Colonic mucosa (tissue), 4 donors: Measurements from ENCODE around the gene EVL. TPM values are rescaled to one million over a fixed set of nuclear protein-coding genes. Genes with fewer than 3 reads are reported as not detected.
A peak's percentile ranks its signal among the peaks of the same experiment; 100 is the strongest.

ENCODE experiments used
- DNase-seq: peaks from one replicate; pipeline ENCODE4 v3.0.0-alpha.2; 2020
- H3K27ac ChIP-seq: fragments of 200-600 bp; one replicate; pipeline ENCODE4 v1.8.0; 2021
- H3K27me3 ChIP-seq: fragments of 200-600 bp; one replicate; pipeline ENCODE4 v1.8.0; 2021
- H3K36me3 ChIP-seq: fragments of 200-600 bp; one replicate; pipeline ENCODE4 v1.8.0; 2021
- H3K4me1 ChIP-seq: fragments of 200-600 bp; one replicate; pipeline ENCODE4 v1.8.0; 2021; ENCODE audit warnings: mild to moderate bottlenecking
- H3K4me3 ChIP-seq: fragments of 200-600 bp; one replicate; pipeline ENCODE4 v1.8.0; 2021
- H3K9ac ChIP-seq, 2 donors: one replicate each; pipeline ENCODE4 v1.7.0; 2013; ENCODE audit warnings: control low read depth in 2 of 2, low read depth in 2 of 2, low read length in 2 of 2
- H3K9me3 ChIP-seq: fragments of 200-600 bp; one replicate; pipeline ENCODE4 v1.8.0; 2021
- CTCF ChIP-seq: fragments of 200-600 bp; IDR thresholded peaks from one replicate; pipeline ENCODE4 v1.8.0; 2022; ENCODE audit warnings: antibody characterized with exemption, mild to moderate bottlenecking
- intact Hi-C: fragments of 100-400 bp; cut with DNase I; formaldehyde crosslinking; loops from one replicate; pipeline ENCODE4 v1.14.1; 2022
- total RNA-seq, 2 donors: library from RNA; stranded (reverse); fragmentation: NEBNext Ultra II Directional in 1 of 2; extraction: Animal tissue kit (Norgen Biotek cat#: 25700) in 1 of 2; gene quantifications; one replicate each; pipeline ENCODE4 v1.2.1, GENCODE V29; 2021
- donor health status: healthy.
- donor health status: DM: no; HTN: no; CAD: no.
- donor health status: DM: no; HTN: no; CAD: no.

Gene EVL
- total RNA-seq, 2 donors from 2014 or later: 13.7 to 15.4 TPM

GRCh38 chr14:100096656-100097055 is 31.4 kb downstream of the EVL start:
- intact Hi-C loops: no loop called here

DNA sequence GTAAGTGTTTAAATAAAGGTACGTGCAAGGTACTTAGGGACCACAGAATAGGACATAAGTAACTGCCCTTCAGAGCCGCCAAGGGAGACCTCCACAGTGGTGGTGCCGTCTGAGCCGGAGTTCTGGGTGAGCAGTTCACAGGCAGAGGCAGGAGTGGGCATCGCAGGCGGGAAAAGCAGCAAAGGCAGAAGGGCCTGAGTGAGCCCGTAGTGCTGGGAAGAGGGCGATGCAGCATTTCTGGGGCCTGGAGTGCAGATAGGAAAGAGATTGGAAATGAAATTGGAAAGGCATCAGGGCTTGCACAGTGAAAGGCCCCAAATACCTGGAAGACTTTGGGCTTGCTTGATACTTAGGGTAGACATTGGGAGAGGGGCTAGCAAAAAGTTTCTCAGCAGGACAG is 32.9 kb downstream of the EVL start:
- H3K9ac ChIP-seq: no peak overlapping the region
- H3K36me3 ChIP-seq: no peaks in the 10 kb centered on the region
- H3K27ac ChIP-seq: no peak overlapping the region
- no peaks in the 10 kb centered on the region for H3K9me3 ChIP-seq
- intact Hi-C loops: no loop called here
- no peak for DNase-seq
- no peak overlapping the region for H3K4me3 ChIP-seq
- H3K4me1 ChIP-seq: no peaks in the 10 kb centered on the region
- H3K27me3 ChIP-seq: no peaks in the 10 kb centered on the region
- no peak for TF ChIP-seq CTCF

More at GRCh38 chr14:100096656-100097055, 31.4 kb downstream of the EVL start:
- H3K9me3 ChIP-seq: no peaks in the 10 kb centered on the region
- DNase-seq: no peak
- H3K27ac ChIP-seq: no peak overlapping the region
- H3K36me3 ChIP-seq: no peaks in the 10 kb centered on the region
- TF ChIP-seq CTCF: no peak
- no peaks in the 10 kb centered on the region for H3K4me1 ChIP-seq
- no peak overlapping the region for H3K4me3 ChIP-seq
- H3K27me3 ChIP-seq: no peaks in the 10 kb centered on the region
- no peak overlapping the region for H3K9ac ChIP-seq

DNA sequence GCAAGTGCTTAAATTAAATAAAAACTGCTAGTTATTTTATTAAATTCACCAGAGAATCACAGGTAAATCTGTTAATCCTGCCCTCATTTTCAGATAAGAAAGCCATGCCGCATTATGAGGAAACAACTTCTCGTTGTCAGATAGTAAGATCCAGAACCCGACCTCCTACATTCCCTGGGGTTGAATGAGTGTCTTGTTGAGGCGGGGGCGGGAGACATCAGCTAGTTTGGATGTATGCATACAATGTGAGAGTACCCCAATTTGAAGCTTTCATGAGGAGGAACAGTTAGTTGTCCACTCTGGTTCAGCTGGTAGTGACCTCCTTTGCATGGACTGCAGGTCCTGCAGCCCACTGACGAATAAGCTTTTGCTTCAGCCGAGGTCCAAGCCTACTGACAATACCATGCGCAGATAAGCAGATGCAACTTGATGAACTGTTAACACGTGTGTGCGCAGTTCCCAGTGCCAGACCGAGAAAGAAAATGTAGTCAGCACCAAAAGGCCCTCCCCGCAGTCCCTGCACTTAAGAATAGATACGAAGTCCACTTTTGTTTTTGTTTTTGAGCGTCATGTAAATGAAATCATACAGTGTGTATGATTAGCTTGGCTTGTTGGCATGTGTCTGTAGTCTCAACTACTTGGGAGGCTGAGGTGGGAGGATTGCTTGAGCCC is 34.9 kb downstream of the EVL start:
- no peak for DNase-seq
- H3K27ac ChIP-seq: no peak overlapping the region
- intact Hi-C loops: no loop called here
- no peaks in the 10 kb centered on the region for H3K9me3 ChIP-seq
- H3K4me1 ChIP-seq: no peaks in the 10 kb centered on the region
- H3K9ac ChIP-seq: no peak overlapping the region
- H3K4me3 ChIP-seq: no peak overlapping the region
- no peak for TF ChIP-seq CTCF
- H3K36me3 ChIP-seq: no peaks in the 10 kb centered on the region
- no peaks in the 10 kb centered on the region for H3K27me3 ChIP-seq

- intact Hi-C loops: no loop called here
- Histone ChIP-seq H3K36me3 (no peaks in the 10 kb centered on the region), H3K4me1 (no peaks in the 10 kb centered on the region), H3K9me3 (no peaks in the 10 kb centered on the region), H3K27ac (no peak overlapping the region), H3K27me3 (no peaks in the 10 kb centered on the region), H3K4me3 (no peak overlapping the region), H3K9ac (no peak overlapping the region)
- DNase-seq: no peak
- no peak for TF ChIP-seq CTCF
Observed at GRCh38 chr14:100102156-100102785, 37.0 kb downstream of the EVL start.

DNA sequence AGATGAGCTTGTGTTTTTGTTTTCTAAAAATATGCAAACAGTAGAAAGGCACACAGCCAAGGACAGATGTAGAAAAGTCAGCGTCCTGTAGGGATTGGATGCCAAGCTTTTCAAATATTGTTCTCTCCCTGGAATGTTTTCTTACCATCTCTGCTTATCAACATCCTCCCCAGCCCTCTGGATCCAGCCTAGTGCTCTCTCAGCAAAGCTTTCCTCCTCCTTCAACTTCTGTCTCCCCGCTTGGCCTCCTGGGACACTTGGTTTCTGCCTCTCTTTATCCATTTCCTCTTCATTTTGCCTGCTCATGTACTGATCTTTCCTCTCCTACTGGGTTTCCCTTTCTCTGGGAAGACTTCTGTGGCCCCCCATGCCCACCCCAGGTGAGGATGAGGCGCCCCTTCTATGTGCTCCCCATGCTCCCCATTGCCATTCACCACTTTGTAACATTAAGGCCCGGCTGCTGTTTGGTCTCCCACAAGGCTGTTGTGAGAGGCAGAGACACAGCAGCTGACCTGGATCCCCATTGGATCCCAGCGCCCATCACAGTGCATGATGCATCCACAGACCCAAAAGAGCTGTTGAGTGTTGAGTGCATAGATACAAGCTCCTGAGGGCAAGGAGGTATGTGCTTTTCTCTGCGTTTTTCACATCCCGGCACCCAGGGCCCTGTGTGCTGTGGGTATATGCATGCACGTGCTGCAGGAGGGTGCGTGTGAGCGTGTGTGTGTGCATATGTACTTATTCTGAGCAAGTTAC is 38.2 kb downstream of the EVL start:
- no peak for TF ChIP-seq CTCF
- Histone ChIP-seq H3K9me3 (no peaks in the 10 kb centered on the region), H3K36me3 (no peaks in the 10 kb centered on the region), H3K4me3 (no peak overlapping the region), H3K27me3 (no peaks in the 10 kb centered on the region), H3K9ac (peak overlapping the region; percentile 10 to 28), H3K27ac (no peak overlapping the region), H3K4me1 (no peaks in the 10 kb centered on the region)
- intact Hi-C loops: no loop called here
- DNase-seq: no peak
